Peyer's patch (tissue), 4 donors: Measurements from ENCODE around the gene NUDT22. TPM values are rescaled to one million over a fixed set of nuclear protein-coding genes. Genes with fewer than 3 reads are reported as not detected.

ENCODE experiments used
- DNase-seq, 3 donors: peaks; one replicate each; pipeline ENCODE4 v3.0.0-alpha.2; 2017 to 2019
- H3K27ac ChIP-seq, 4 donors: fragments of 200-600 bp; sonication (generic); one replicate each; pipeline ENCODE4 v1.5.1; 2016 to 2019
- H3K27me3 ChIP-seq, 2 donors: fragments of 200-600 bp; sonication (generic); one replicate each; pipeline ENCODE4 v1.5.1; 2019
- H3K36me3 ChIP-seq, 3 donors: fragments of 200-600 bp; sonication (generic); one replicate each; pipeline ENCODE4 v1.5.1; 2016 to 2019
- H3K4me1 ChIP-seq, 4 donors: fragments of 200-600 bp; sonication (generic); one replicate each; pipeline ENCODE4 v1.5.1; 2016 to 2019
- H3K4me3 ChIP-seq, 4 donors: fragments of 200-600 bp; sonication (generic); 1 replicate in 3 of 4; 2 replicates in 1 of 4; pipeline ENCODE4 v1.5.1; 2016 to 2019; ENCODE audit warnings: mild to moderate bottlenecking in 1 of 4
- H3K9me3 ChIP-seq, 4 donors: fragments of 200-600 bp; sonication (generic); one replicate each; pipeline ENCODE4 v1.5.1; 2016 to 2019; ENCODE audit warnings: mild to moderate bottlenecking in 1 of 4
- POLR2A ChIP-seq, 2 donors: fragments of 450-650 bp; IDR thresholded peaks; one replicate each; pipeline ENCODE4 v1.5.1; 2017; ENCODE audit warnings: antibody characterized with exemption in 2 of 2, mild to moderate bottlenecking in 2 of 2, moderate library complexity in 2 of 2
- total RNA-seq, 4 donors: library from RNA; depleted of rRNA; stranded (reverse); fragments of >200 nt; gene quantifications; one replicate each; pipeline ENCODE4 v1.1.0, GENCODE V29; 2016
- TF ChIP-seq, protein P1 (sequence below), 6 experiments: fragments of 450-650 bp in 4 of 6; fragments of 200-600 bp in 2 of 6; sonication (generic) in 1 of 6; IDR thresholded peaks; one replicate each; pipeline ENCODE4 v1.5.1; 2017 to 2019; ENCODE audit warnings: antibody characterized with exemption in 6 of 6, mild to moderate bottlenecking in 3 of 6, moderate library complexity in 1 of 6

The NUDT22 gene
- total RNA-seq, 4 donors from 2014 or later, result 145 to 190 (median 156) TPM

GRCh38 chr11:64186492-64187165 lies 39.4 kb upstream of the NUDT22 start:
- H3K4me3 ChIP-seq, result no peak overlapping the region
- DNase-seq, result no peak

DNA sequence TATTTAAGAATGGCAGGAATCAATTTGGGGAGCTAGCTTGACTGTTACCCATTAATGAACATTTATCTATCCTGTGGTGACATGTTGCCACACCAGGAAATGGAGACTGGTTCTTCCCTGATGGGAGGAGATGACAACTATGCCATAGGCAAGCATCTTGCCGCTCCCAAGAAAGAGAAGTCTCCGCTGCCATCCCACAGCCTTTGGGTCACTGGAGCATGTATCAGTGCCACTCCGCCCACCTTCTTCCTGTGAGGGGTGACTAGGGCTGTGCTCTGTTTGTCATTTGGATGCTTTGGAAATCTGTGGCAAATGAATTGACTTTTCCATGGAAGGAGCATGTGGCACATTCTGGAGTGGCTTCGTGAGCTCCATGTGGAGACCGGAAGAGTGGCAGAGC lies 33.6 kb upstream of the NUDT22 start:
- Histone ChIP-seq H3K4me3 (no peak overlapping the region), H3K27ac (no peak overlapping the region), H3K4me1 (no peaks in the 10 kb centered on the region), H3K36me3 (peaks cover 0 to 58% (median 9%) of the 10 kb centered on the region in 3 donors), H3K9me3 (no peaks in the 10 kb centered on the region), H3K27me3 (no peaks in the 10 kb centered on the region)
- DNase-seq, result no peak
- TF ChIP-seq, protein P1, sequence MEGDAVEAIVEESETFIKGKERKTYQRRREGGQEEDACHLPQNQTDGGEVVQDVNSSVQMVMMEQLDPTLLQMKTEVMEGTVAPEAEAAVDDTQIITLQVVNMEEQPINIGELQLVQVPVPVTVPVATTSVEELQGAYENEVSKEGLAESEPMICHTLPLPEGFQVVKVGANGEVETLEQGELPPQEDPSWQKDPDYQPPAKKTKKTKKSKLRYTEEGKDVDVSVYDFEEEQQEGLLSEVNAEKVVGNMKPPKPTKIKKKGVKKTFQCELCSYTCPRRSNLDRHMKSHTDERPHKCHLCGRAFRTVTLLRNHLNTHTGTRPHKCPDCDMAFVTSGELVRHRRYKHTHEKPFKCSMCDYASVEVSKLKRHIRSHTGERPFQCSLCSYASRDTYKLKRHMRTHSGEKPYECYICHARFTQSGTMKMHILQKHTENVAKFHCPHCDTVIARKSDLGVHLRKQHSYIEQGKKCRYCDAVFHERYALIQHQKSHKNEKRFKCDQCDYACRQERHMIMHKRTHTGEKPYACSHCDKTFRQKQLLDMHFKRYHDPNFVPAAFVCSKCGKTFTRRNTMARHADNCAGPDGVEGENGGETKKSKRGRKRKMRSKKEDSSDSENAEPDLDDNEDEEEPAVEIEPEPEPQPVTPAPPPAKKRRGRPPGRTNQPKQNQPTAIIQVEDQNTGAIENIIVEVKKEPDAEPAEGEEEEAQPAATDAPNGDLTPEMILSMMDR (IDR thresholded peaks at IDR 0.05), result no peak
- TF ChIP-seq POLR2A (IDR thresholded peaks at IDR 0.05), result no peak

More at GRCh38 chr11:64186492-64187165, 39.4 kb upstream of the NUDT22 start:
- Histone ChIP-seq H3K9me3 (no peaks in the 10 kb centered on the region), H3K36me3 (peaks cover 0 to 7% (median 0%) of the 10 kb centered on the region in 3 donors), H3K27ac (peak overlapping the region in 2 of 4 donors; percentile 90 to 93), H3K27me3 (no peaks in the 10 kb centered on the region), H3K4me1 (peaks cover 0 to 26% (median 4%) of the 10 kb centered on the region in 4 donors)
- TF ChIP-seq POLR2A (IDR thresholded peaks at IDR 0.05), result no peak
- TF ChIP-seq, protein P1 (IDR thresholded peaks at IDR 0.05), result no peak

DNA sequence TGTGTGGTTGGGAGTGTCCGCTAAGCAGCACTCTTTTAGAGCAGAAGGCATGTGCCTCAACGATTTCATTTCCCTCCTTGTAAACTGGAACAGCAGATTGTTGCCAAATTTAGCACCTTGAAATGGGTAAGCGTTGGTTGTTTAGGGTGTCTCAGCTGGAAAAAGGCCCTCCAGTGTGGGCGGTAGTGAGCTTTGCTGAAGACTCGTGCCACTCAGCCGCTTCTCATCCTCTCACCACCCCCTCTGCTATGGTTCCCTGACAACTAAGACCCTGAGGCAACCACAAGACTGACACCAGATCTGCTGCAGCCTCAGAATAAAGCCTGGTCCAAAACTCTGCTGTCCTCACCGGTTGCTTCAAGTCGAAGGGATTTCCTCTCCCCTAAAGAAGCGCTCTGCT lies 29.4 kb upstream of the NUDT22 start:
- TF ChIP-seq, protein P1 (IDR thresholded peaks at IDR 0.05), result no peak
- no peak for TF ChIP-seq POLR2A (IDR thresholded peaks at IDR 0.05)
- H3K36me3 ChIP-seq, result peaks cover 0 to 93% (median 9%) of the 10 kb centered on the region in 3 donors
- no peaks in the 10 kb centered on the region for H3K9me3 ChIP-seq
- no peak for DNase-seq
- H3K27ac ChIP-seq, result no peak overlapping the region
- no peaks in the 10 kb centered on the region for H3K27me3 ChIP-seq
- no peaks in the 10 kb centered on the region for H3K4me1 ChIP-seq
- no peak overlapping the region for H3K4me3 ChIP-seq

DNA sequence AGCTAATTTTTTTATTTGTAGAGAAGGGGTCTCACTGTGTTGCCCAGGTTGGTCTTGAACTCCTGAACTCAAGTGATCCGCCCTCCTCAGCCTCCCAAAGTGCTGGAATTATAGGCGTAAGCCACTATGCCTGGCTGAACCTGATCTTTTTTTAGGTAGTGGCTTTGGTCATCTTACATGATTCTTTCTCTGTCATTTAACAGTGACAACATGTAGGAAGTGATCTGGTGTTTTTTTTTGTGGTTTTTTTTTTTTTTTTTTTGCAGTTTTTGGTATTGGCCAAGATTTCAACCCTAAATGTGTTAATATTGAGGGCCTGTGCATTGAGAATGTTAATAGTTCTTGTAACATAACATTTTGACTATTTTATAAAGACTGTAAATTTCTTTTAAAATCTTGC lies 27.6 kb upstream of the NUDT22 start:
- Histone ChIP-seq H3K9me3 (no peaks in the 10 kb centered on the region), H3K27me3 (no peaks in the 10 kb centered on the region), H3K4me3 (no peak overlapping the region), H3K4me1 (no peaks in the 10 kb centered on the region), H3K27ac (no peak overlapping the region), H3K36me3 (peaks cover 3 to 100% (median 9%) of the 10 kb centered on the region in 3 donors)
- no peak for TF ChIP-seq POLR2A (IDR thresholded peaks at IDR 0.05)
- TF ChIP-seq, protein P1 (IDR thresholded peaks at IDR 0.05), result no peak
- no peak for DNase-seq

DNA sequence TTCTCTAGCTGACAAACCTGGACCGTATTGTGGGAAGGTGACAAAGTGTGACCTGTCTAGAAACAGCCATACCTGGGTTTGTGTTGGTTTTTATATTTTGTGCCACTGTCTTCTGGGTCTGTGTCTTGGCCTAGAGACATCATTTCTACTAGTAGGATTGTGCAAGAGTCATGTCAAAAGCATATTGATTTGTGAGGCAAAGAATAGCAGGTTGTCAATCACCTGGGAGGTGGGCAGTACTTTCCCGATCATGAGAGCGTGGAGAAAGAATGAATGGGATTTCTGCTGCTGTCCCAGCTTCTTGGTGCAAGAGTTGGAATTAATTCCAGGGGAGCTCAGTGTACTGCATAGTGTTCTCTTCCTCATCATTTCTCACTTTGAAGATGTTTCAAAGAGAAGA lies 24.5 kb upstream of the NUDT22 start:
- Histone ChIP-seq H3K27me3 (no peaks in the 10 kb centered on the region), H3K4me3 (no peak overlapping the region), H3K27ac (no peak overlapping the region), H3K36me3 (peaks cover 0 to 78% (median 3%) of the 10 kb centered on the region in 3 donors), H3K4me1 (peaks cover 0 to 26% (median 14%) of the 10 kb centered on the region in 4 donors), H3K9me3 (no peaks in the 10 kb centered on the region)
- no peak for DNase-seq
- TF ChIP-seq POLR2A (IDR thresholded peaks at IDR 0.05), result no peak
- TF ChIP-seq, protein P1 (IDR thresholded peaks at IDR 0.05), result no peak
